Smooth muscle cell (in vitro differentiated cells): ENCODE data around the gene OR2T10. TPM values are rescaled to one million over a fixed set of nuclear protein-coding genes. Genes with fewer than 3 reads are reported as not detected.
"Not testable (repeated sequence)": the region's sequence is repeated elsewhere in the genome, so short reads cannot be mapped to it uniquely, and the experiment has no call there.

Experiments
- DNase-seq: peaks from one replicate; lab custom pipeline; 2025; ENCODE audit not compliant: unreplicated experiment; lab: John Stamatoyannopoulos, UW
- H2AFZ ChIP-seq: fragments of 200-600 bp; sonication (generic); 2 replicates; pipeline ENCODE4 v1.6.0; 2016; ENCODE audit warnings: antibody characterized with exemption, low read depth, mild to moderate bottlenecking
- H3F3A ChIP-seq: fragments of 200-600 bp; sonication (generic); 2 replicates; pipeline ENCODE4 v1.6.0; 2017; ENCODE audit warnings: antibody characterized with exemption, low read depth
- H3K27ac ChIP-seq: fragments of 200-600 bp; sonication (generic); 2 replicates; pipeline ENCODE4 v1.5.1; 2016; ENCODE audit warnings: low read depth, mild to moderate bottlenecking
- H3K27me3 ChIP-seq: fragments of 200-600 bp; sonication (generic); 2 replicates; pipeline ENCODE4 v1.6.1; 2016; ENCODE audit warnings: low read depth, mild to moderate bottlenecking
- H3K36me3 ChIP-seq: fragments of 200-600 bp; sonication (generic); 2 replicates; pipeline ENCODE4 v1.5.1; 2016; ENCODE audit warnings: low read depth
- H3K4me1 ChIP-seq: fragments of 200-600 bp; sonication (generic); 2 replicates; pipeline ENCODE4 v1.5.1; 2016; ENCODE audit warnings: low read depth
- H3K4me2 ChIP-seq: fragments of 200-600 bp; sonication (generic); 2 replicates; pipeline ENCODE4 v1.6.0; 2016; ENCODE audit warnings: mild to moderate bottlenecking
- H3K4me3 ChIP-seq: fragments of 200-600 bp; sonication (generic); 2 replicates; pipeline ENCODE4 v1.5.1; 2016; ENCODE audit warnings: mild to moderate bottlenecking
- H3K79me2 ChIP-seq: fragments of 200-600 bp; sonication (generic); 2 replicates; pipeline ENCODE4 v1.6.0; 2016; ENCODE audit warnings: low read depth, mild to moderate bottlenecking
- H3K9ac ChIP-seq: fragments of 200-600 bp; sonication (generic); 2 replicates; pipeline ENCODE4 v1.6.0; 2016; ENCODE audit warnings: low read depth
- H3K9me3 ChIP-seq: fragments of 200-600 bp; sonication (generic); replicated peaks from 2 replicates; pipeline ENCODE4 v1.5.1; 2016; ENCODE audit warnings: low read depth
- H4K20me1 ChIP-seq: fragments of 200-600 bp; sonication (generic); 2 replicates; pipeline ENCODE4 v1.6.0; 2016; ENCODE audit warnings: low read depth
- CTCF ChIP-seq: fragments of 200-600 bp; sonication (generic); IDR thresholded peaks from 2 replicates; pipeline ENCODE4 v1.5.1; 2017; ENCODE audit warnings: borderline replicate concordance, mild to moderate bottlenecking, antibody characterized with exemption; ENCODE audit not compliant: insufficient read depth, poor library complexity, severe bottlenecking
- WGBS: methylation state at CpG from one replicate; pipeline ENCODE4 v1.1.7; 2016; ENCODE audit warnings: low lambda C conversion rate; 5-methylcytosine and 5-hydroxymethylcytosine counted together
- polyA plus RNA-seq: library from polyadenylated mRNA; unstranded; fragments of >200 nt; fragmentation: Nextera tagmentation; extraction: Ambion mirVana; gene quantifications from 2 replicates; pipeline ENCODE4 v1.2.1, GENCODE V29; 2016
- total RNA-seq: library from RNA; depleted of rRNA; stranded (reverse); fragments of >200 nt; gene quantifications from 2 replicates; pipeline ENCODE4 v1.2.3, GENCODE V29; 2014

The OR2T10 gene
- total and polyA plus RNA-seq, 2 experiments from 2014 or later = not detected

- H3K4me1 ChIP-seq, H3F3A ChIP-seq, H3K27me3 ChIP-seq, H3K27ac ChIP-seq, H3K9me3 ChIP-seq, H3K4me2 ChIP-seq, H2AFZ ChIP-seq, H3K79me2 ChIP-seq, H3K9ac ChIP-seq, H4K20me1 ChIP-seq, H3K36me3 ChIP-seq, DNase-seq, H3K4me3 ChIP-seq: not testable (repeated sequence)
- WGBS = no CpG with 5 or more reads among the region's 2 CpGs
Observed at GRCh38 chr1:248634991-248635390, 37.5 kb upstream of the OR2T10 start, which contains the start of gene OR2T11. TSS of gene OR2T11 (minus strand) at chr1:248635091. CDS start at chr1:248627128, 7,963 bp downstream.

- no peaks in the 10 kb centered on the region for H3K27me3 ChIP-seq
- 70% methylated on average over 7 of the region's 7 CpGs for whole genome bisulfite sequencing
- no peak overlapping the region for H3K4me3 ChIP-seq
- no peak overlapping the region for H3K4me2 ChIP-seq
- H3K4me1 ChIP-seq = no peaks in the 10 kb centered on the region
- no peak for DNase-seq
- no peaks in the 10 kb centered on the region for H4K20me1 ChIP-seq
- no peaks in the 10 kb centered on the region for H3F3A ChIP-seq
- no peak for TF ChIP-seq CTCF
- H3K9ac ChIP-seq = no peak overlapping the region
- peaks cover 4% of the 10 kb centered on the region for H3K9me3 ChIP-seq
- no peak overlapping the region for H2AFZ ChIP-seq
- no peaks in the 10 kb centered on the region for H3K79me2 ChIP-seq
- no peaks in the 10 kb centered on the region for H3K36me3 ChIP-seq
- H3K27ac ChIP-seq = no peak overlapping the region
Observed at GRCh38 chr1:248631354-248632008, 34.0 kb upstream of the OR2T10 start.

GRCh38 chr1:248630551-248630950 lies 33.1 kb upstream of the OR2T10 start:
- Histone ChIP-seq H3K27ac (no peak overlapping the region), H3K27me3 (no peaks in the 10 kb centered on the region), H3K4me1 (no peaks in the 10 kb centered on the region), H4K20me1 (no peaks in the 10 kb centered on the region), H3K9me3 (peaks cover 9% of the 10 kb centered on the region), H3K4me2 (no peak overlapping the region), H3K36me3 (no peaks in the 10 kb centered on the region), H3K79me2 (no peaks in the 10 kb centered on the region), H3K4me3 (no peak overlapping the region), H3F3A (no peaks in the 10 kb centered on the region), H3K9ac (no peak overlapping the region), H2AFZ (no peak overlapping the region)
- 46% methylated on average over 2 of the region's 2 CpGs for WGBS
- no peak for DNase-seq
- no peak for TF ChIP-seq CTCF

- H3K4me3 ChIP-seq = no peak overlapping the region
- H2AFZ ChIP-seq = no peak overlapping the region
- H3K4me1 ChIP-seq = no peaks in the 10 kb centered on the region
- no peak overlapping the region for H3K4me2 ChIP-seq
- peaks cover 13% of the 10 kb centered on the region for H3K9me3 ChIP-seq
- no peaks in the 10 kb centered on the region for H3K79me2 ChIP-seq
- 67% methylated on average over 9 of the region's 9 CpGs for WGBS
- DNase-seq = no peak
- no peaks in the 10 kb centered on the region for H3K36me3 ChIP-seq
- H3K27ac ChIP-seq = no peak overlapping the region
- H3F3A ChIP-seq = no peaks in the 10 kb centered on the region
- H3K27me3 ChIP-seq = no peaks in the 10 kb centered on the region
- no peak overlapping the region for H3K9ac ChIP-seq
- H4K20me1 ChIP-seq = no peaks in the 10 kb centered on the region
- no peak for TF ChIP-seq CTCF
Observed at GRCh38 chr1:248627971-248628844, 30.7 kb upstream of the OR2T10 start.
